Fibroblast of villous mesenchyme (primary cell): ENCODE measurements around the gene OSBPL10. TPM values are rescaled to one million over a fixed set of nuclear protein-coding genes. Genes with fewer than 3 reads are reported as not detected.
A peak's percentile ranks its signal among the peaks of the same experiment; 100 is the strongest.

Experiments used
- DNase-seq: peaks from one replicate; pipeline ENCODE4 v3.0.0-alpha.2; 2010; ENCODE audit warnings: low read depth
- H3K4me3 ChIP-seq: 2 replicates; pipeline ENCODE4 v1.5.1; 2011; ENCODE audit warnings: low read depth, mild to moderate bottlenecking, low read length
- CTCF ChIP-seq: IDR thresholded peaks from 2 replicates; pipeline ENCODE4 v1.5.1; 2012; ENCODE audit warnings: low read depth, mild to moderate bottlenecking, low read length; ENCODE audit not compliant: insufficient read depth
- total RNA-seq: library from RNA; depleted of rRNA; stranded (reverse); fragments of >200 nt; gene quantifications from 2 replicates; pipeline ENCODE4 v1.2.3, GENCODE V29; 2012

OSBPL10 gene
- total RNA-seq, 1 donor, result 7.3 TPM

- DNase-seq, result peak; percentile 23
- no peak for TF ChIP-seq CTCF
- no peak overlapping the region for H3K4me3 ChIP-seq
Measured at GRCh38 chr3:31705736-31706135, 275.3 kb downstream of the OSBPL10 start.

GRCh38 chr3:31704591-31705179, 276.4 kb downstream of the OSBPL10 start:
- H3K4me3 ChIP-seq, result peak overlapping the region; percentile 3
- peak; percentile 89 for DNase-seq
- no peak for TF ChIP-seq CTCF

GRCh38 chr3:31704156-31704555, 276.9 kb downstream of the OSBPL10 start:
- no peak for TF ChIP-seq CTCF
- no peak for DNase-seq
- H3K4me3 ChIP-seq, result no peak overlapping the region

- H3K4me3 ChIP-seq, result no peak overlapping the region
- TF ChIP-seq CTCF, result no peak
- DNase-seq, result no peak
Measured at GRCh38 chr3:31701286-31701685, 279.8 kb downstream of the OSBPL10 start.

GRCh38 chr3:31699309-31699953, 281.6 kb downstream of the OSBPL10 start:
- no peak overlapping the region for H3K4me3 ChIP-seq
- no peak for DNase-seq
- TF ChIP-seq CTCF, result no peak

- TF ChIP-seq CTCF, result no peak
- no peak for DNase-seq
- no peak overlapping the region for H3K4me3 ChIP-seq
Measured at GRCh38 chr3:31696815-31697548, 284.1 kb downstream of the OSBPL10 start.
